ENCODE data around the gene GKAP1.
A peak's percentile ranks its signal among the peaks of the same experiment; 100 is the strongest.
"Not testable (repeated sequence)": the region's sequence is repeated elsewhere in the genome, so short reads cannot be mapped to it uniquely, and the experiment has no call there.

Gene GKAP1

GRCh38 chr9:83744206-83744605, 73.4 kb downstream of the GKAP1 start:
- no peaks in the 10 kb centered on the region for H4K20me1 ChIP-seq
- H3K4me3 ChIP-seq, result no peak overlapping the region
- no peaks in the 10 kb centered on the region for H3K27me3 ChIP-seq
- peaks cover 0 to 5% (median 0%) of the 10 kb centered on the region in 11 experiments; a peak in 3 of 22 replicates for H3K36me3 ChIP-seq
- TF ChIP-seq Cebpa-rat (IDR thresholded peaks at IDR 0.05), result no peak
- H3K27ac ChIP-seq, result no peak overlapping the region
- no peak overlapping the region for H3K9ac ChIP-seq
- H3K9me3 ChIP-seq (replicated peaks in 1 of 11), result no peaks in the 10 kb centered on the region
- no peaks in the 10 kb centered on the region for H3K4me1 ChIP-seq
- no peak overlapping the region for H3K4me2 ChIP-seq

GRCh38 chr9:83733739-83734138, 83.8 kb downstream of the GKAP1 start:
- Histone ChIP-seq H4K20me1 (no peaks in the 10 kb centered on the region), H3K9me3 (replicated peaks in 1 of 11) (peaks cover 0 to 9% (median 5%) of the 10 kb centered on the region in 11 experiments; a peak in 7 of 22 replicates), H3K4me3 (no peak overlapping the region), H3K36me3 (peaks cover 0 to 6% (median 0%) of the 10 kb centered on the region in 11 experiments; a peak in 1 of 22 replicates), H3K27ac (no peak overlapping the region), H3K4me1 (no peaks in the 10 kb centered on the region), H3K27me3 (no peaks in the 10 kb centered on the region), H3K4me2 (no peak overlapping the region), H3K9ac (no peak overlapping the region)
- no peak for TF ChIP-seq Cebpa-rat (IDR thresholded peaks at IDR 0.05)

- peaks cover 7 to 17% (median 12%) of the 10 kb centered on the region in 11 experiments; a peak in 21 of 22 replicates for H3K9me3 ChIP-seq (replicated peaks in 1 of 11)
- not testable (repeated sequence) for H3K4me2 ChIP-seq, H3K36me3 ChIP-seq, H4K20me1 ChIP-seq, H3K9ac ChIP-seq, H3K27ac ChIP-seq, H3K4me1 ChIP-seq, H3K27me3 ChIP-seq, H3K4me3 ChIP-seq
Observed at GRCh38 chr9:83728591-83729368, 88.8 kb downstream of the GKAP1 start.

- H3K4me1 ChIP-seq, result no peaks in the 10 kb centered on the region
- no peak overlapping the region for H3K27ac ChIP-seq
- H3K4me2 ChIP-seq, result no peak overlapping the region
- TF ChIP-seq Cebpa-rat (IDR thresholded peaks at IDR 0.05), result no peak
- no peaks in the 10 kb centered on the region for H3K27me3 ChIP-seq
- H3K9me3 ChIP-seq (replicated peaks in 1 of 11), result peaks cover 6 to 19% (median 14%) of the 10 kb centered on the region in 11 experiments; a peak in 18 of 22 replicates
- H3K36me3 ChIP-seq, result no peaks in the 10 kb centered on the region; a peak in 1 of 22 replicates
- H3K4me3 ChIP-seq, result no peak overlapping the region
- H4K20me1 ChIP-seq, result no peaks in the 10 kb centered on the region
- H3K9ac ChIP-seq, result no peak overlapping the region
Observed at GRCh38 chr9:83724436-83724835, 93.1 kb downstream of the GKAP1 start.

GRCh38 chr9:83722726-83723495, 94.7 kb downstream of the GKAP1 start:
- no peak overlapping the region for H3K4me3 ChIP-seq
- H3K9ac ChIP-seq, result no peak overlapping the region
- no peak overlapping the region for H3K4me2 ChIP-seq
- peaks cover 6 to 19% (median 14%) of the 10 kb centered on the region in 11 experiments; a peak in 18 of 22 replicates for H3K9me3 ChIP-seq (replicated peaks in 1 of 11)
- no peak overlapping the region for H3K27ac ChIP-seq
- no peaks in the 10 kb centered on the region for H4K20me1 ChIP-seq
- no peak for TF ChIP-seq Cebpa-rat (IDR thresholded peaks at IDR 0.05)
- no peaks in the 10 kb centered on the region for H3K27me3 ChIP-seq
- no peaks in the 10 kb centered on the region for H3K4me1 ChIP-seq
- no peaks in the 10 kb centered on the region; a peak in 1 of 22 replicates for H3K36me3 ChIP-seq

GRCh38 chr9:83721509-83721908, 96.1 kb downstream of the GKAP1 start:
- H3K27me3 ChIP-seq, result no peaks in the 10 kb centered on the region
- H3K4me2 ChIP-seq, result no peak overlapping the region
- H3K9me3 ChIP-seq (replicated peaks in 1 of 11), result peaks cover 6 to 20% (median 14%) of the 10 kb centered on the region in 11 experiments; a peak in 18 of 22 replicates
- H4K20me1 ChIP-seq, result no peaks in the 10 kb centered on the region
- no peaks in the 10 kb centered on the region for H3K4me1 ChIP-seq
- no peaks in the 10 kb centered on the region; a peak in 1 of 22 replicates for H3K36me3 ChIP-seq
- H3K27ac ChIP-seq, result no peak overlapping the region
- no peak for TF ChIP-seq Cebpa-rat (IDR thresholded peaks at IDR 0.05)
- H3K4me3 ChIP-seq, result no peak overlapping the region
- H3K9ac ChIP-seq, result no peak overlapping the region

- Histone ChIP-seq H3K9ac (no peak overlapping the region), H3K4me2 (no peak overlapping the region), H3K27ac (no peak overlapping the region), H3K27me3 (no peaks in the 10 kb centered on the region), H3K4me1 (peaks cover 0 to 6% (median 0%) of the 10 kb centered on the region in 10 experiments; a peak in 2 of 20 replicates), H3K4me3 (no peak overlapping the region), H3K9me3 (replicated peaks in 1 of 11) (peaks cover 0 to 8% (median 0%) of the 10 kb centered on the region in 11 experiments; a peak in 1 of 22 replicates), H3K36me3 (no peaks in the 10 kb centered on the region), H4K20me1 (no peaks in the 10 kb centered on the region)
- TF ChIP-seq Cebpa-rat (IDR thresholded peaks at IDR 0.05), result no peak
Observed at GRCh38 chr9:83715794-83716193, 101.8 kb downstream of the GKAP1 start.

GRCh38 chr9:83715221-83715620, 102.3 kb downstream of the GKAP1 start:
- H3K4me2 ChIP-seq, result no peak overlapping the region
- no peak for TF ChIP-seq Cebpa-rat (IDR thresholded peaks at IDR 0.05)
- H3K27me3 ChIP-seq, result no peaks in the 10 kb centered on the region

GRCh38 chr9:83714329-83714728, 103.2 kb downstream of the GKAP1 start:
- H4K20me1 ChIP-seq, result no peaks in the 10 kb centered on the region
- no peaks in the 10 kb centered on the region for H3K36me3 ChIP-seq
- H3K27ac ChIP-seq, result no peak overlapping the region
- TF ChIP-seq Cebpa-rat (IDR thresholded peaks at IDR 0.05), result peak in 2 of 11 experiments; percentile 27 to 42; a peak in 2 of 22 replicates
- H3K4me1 ChIP-seq, result peaks cover 0 to 7% (median under 1%) of the 10 kb centered on the region in 10 experiments; a peak in 3 of 20 replicates
- H3K4me2 ChIP-seq, result peak overlapping the region in 1 of 11 experiments; percentile 25; a peak in 2 of 22 replicates
- no peak overlapping the region for H3K4me3 ChIP-seq
- peaks cover 0 to 8% (median 0%) of the 10 kb centered on the region in 11 experiments; a peak in 1 of 22 replicates for H3K9me3 ChIP-seq (replicated peaks in 1 of 11)
- H3K9ac ChIP-seq, result no peak overlapping the region
- H3K27me3 ChIP-seq, result no peaks in the 10 kb centered on the region

More at GRCh38 chr9:83715221-83715620, 102.3 kb downstream of the GKAP1 start:
- Histone ChIP-seq H4K20me1 (no peaks in the 10 kb centered on the region), H3K4me3 (no peak overlapping the region), H3K4me1 (peaks cover 0 to 6% (median 0%) of the 10 kb centered on the region in 10 experiments; a peak in 2 of 20 replicates), H3K36me3 (no peaks in the 10 kb centered on the region), H3K9me3 (replicated peaks in 1 of 11) (peaks cover 0 to 8% (median 0%) of the 10 kb centered on the region in 11 experiments; a peak in 1 of 22 replicates), H3K9ac (no peak overlapping the region), H3K27ac (no peak overlapping the region)

Measured in BLaER1 treated with 17β-estradiol and CSF1 and Interleukin-3, amounts not matched to agents 10 nM and 100 nM (cell line).